HG03103 (cell line): ENCODE measurements around the gene RNF44.
"Not testable (repeated sequence)": the region's sequence is repeated elsewhere in the genome, so short reads cannot be mapped to it uniquely, and the experiment has no call there.

Experiments
- ATAC-seq: cut with Tn5 transposase; IDR thresholded peaks from one replicate; pipeline ENCODE4 v1.9.1; 2021; ENCODE audit warnings: low read depth; ENCODE audit not compliant: unreplicated experiment

The RNF44 gene

GRCh38 chr5:176487160-176487559 is 50.0 kb downstream of the RNF44 start:
- not testable (repeated sequence) for ATAC-seq

GRCh38 chr5:176486189-176486757 is 50.9 kb downstream of the RNF44 start:
- no peak for ATAC-seq

GRCh38 chr5:176485176-176485575 is 52.0 kb downstream of the RNF44 start:
- no peak for ATAC-seq

- ATAC-seq: no peak
Observed at GRCh38 chr5:176481711-176482110, 55.5 kb downstream of the RNF44 start.
